HG03457 (cell line): Measurements from ENCODE around the gene METTL8.

Source experiments
- ATAC-seq: cut with Tn5 transposase; IDR thresholded peaks from one replicate; pipeline ENCODE4 v1.9.1; 2021; ENCODE audit warnings: moderate number of reproducible peaks; ENCODE audit not compliant: unreplicated experiment

Gene METTL8, protein sequence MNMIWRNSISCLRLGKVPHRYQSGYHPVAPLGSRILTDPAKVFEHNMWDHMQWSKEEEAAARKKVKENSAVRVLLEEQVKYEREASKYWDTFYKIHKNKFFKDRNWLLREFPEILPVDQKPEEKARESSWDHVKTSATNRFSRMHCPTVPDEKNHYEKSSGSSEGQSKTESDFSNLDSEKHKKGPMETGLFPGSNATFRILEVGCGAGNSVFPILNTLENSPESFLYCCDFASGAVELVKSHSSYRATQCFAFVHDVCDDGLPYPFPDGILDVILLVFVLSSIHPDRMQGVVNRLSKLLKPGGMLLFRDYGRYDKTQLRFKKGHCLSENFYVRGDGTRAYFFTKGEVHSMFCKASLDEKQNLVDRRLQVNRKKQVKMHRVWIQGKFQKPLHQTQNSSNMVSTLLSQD

DNA sequence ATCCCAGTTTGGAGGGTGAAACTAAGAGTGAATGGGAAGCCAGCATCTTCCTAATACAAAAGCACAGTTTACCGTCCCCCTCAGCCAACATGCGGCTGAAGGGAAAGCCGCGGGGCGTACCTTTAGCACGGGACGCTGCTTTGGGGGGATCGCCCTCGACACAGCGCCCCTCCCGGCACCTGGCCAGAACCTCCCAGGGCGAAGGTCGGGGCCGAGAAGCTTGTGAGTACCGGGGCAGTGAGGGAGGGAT is at the start of gene METTL8:
METTL8 (minus strand) TSS at position 228 of the 250 bp plus-strand sequence. CDS start 41,805 bp downstream, outside the sequence.
- no peak for ATAC-seq

DNA sequence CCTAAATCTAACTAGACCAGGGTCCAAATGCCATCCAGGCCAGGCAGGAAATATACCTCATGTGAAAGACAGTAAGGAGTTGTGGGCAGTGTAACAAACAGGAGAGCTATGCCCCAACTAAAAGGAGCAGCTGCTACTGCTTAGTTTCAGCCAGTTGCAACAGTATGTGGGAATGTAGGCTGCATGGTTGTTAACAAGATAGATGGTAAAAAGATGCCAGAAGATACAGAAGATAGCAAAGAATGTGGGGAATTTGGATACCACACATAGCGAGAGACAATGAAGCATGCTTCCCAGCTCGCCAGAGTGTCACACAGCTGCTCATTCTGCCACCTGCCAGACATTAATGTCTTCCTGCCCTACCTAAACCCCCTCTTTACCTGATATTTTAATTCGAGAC is 49.1 kb upstream of the METTL8 start:
- ATAC-seq, result no peak

DNA sequence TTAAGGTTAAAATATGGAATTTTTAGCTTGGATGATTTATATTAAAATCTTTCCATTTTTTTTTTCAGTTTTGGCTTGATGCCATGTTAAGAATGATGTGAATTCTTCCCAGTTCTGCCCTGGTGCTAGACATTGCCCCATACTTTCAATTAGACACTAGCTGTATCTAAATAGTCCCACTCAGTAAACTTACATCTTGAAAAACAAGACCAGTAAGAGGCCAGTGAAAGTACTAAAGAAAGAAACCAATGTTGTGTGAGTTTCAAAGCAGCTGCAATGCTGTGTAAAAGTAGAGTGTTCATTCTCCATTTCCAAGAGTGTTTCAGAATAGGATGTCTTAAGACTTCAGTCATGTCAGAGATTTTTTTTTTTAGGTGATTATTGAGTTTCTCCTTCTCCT is 48.5 kb upstream of the METTL8 start:
- no peak for ATAC-seq

DNA sequence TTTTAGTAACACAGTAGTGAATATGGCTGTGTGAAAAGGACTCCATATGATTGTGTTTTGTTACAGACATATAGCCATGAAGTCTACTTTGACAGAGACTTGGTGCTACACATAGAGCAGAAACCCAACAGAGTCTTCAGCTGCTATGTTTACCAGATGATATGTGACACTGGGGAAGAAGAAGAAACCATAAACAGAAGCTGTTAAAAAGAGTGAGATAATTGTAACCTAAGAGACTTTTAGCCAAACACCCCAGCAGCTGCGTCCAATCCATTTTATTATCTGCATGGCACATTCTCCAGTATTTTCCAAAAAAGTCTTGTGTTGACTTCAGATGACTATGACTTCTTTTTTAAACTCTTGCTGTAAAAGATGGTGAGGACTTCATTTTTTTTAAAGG is 47.1 kb upstream of the METTL8 start:
- no peak for ATAC-seq

DNA sequence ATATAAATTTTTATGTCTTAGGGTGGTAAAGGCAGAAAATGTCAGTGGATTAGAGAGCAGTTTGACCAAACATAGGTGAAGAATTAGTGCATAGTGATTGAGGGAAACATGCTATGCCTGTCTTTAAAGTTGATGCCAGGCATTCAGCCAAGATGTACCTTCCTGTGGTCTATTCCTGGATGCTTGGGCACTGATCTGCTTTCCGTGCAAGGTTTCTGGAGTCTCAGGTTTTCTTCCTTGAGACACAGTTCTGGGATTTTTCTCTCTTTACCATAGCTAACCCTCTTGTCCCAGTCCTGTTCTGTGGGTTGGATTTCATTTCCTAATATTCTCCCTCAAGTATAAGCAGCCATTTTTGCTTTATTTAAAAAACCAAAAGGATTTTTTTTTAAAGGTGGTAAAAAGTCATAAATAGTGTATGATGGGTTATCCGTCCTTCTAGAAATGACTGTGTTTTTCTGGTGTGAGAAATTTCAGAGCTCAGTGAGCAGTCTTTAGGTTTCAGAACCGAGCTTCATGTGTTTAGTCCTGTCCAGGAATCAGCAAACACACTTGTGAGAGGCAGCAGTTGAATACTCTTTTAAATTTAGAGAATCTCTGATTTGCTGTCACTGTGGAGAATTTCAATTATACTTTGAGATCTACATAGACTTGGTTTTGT is 45.5 kb upstream of the METTL8 start:
- ATAC-seq, result no peak

DNA sequence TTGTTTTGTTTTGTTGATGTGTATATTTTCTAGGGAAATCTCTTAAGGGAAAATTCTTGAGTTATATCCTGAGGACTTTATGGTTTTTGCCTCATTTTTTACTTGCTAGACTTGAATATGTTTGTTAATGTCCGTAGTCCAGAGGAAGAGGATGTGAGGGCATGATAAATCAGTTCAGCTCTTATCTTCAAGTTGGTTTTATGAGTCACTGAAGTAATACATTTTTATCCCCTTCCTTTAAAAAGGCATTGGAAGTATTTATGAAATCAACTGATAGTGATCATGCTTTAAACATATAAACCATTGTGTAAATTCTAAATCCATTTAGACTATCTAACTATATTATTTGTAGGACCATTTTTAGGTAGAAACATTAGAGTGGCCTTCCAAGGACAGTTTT is 44.6 kb upstream of the METTL8 start:
- ATAC-seq, result no peak

DNA sequence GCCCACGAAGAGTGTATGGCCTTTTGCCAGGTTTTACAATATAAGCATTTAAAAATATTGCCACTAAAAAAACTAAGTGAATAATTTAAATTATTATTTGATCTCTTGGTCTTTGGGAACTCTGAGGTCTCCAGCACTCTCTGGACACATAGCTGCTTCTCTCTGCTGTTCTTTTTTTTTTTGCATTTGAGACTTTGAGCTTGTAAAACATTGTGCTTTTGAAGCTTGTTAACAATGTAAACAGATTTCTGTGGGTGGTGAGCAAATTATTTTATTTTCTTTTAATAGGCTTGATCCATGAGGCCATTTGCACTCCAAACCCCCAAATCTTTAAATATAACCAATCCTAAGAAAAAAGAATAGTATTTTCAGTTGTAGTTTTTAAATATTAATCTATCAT is 42.2 kb upstream of the METTL8 start:
- no peak for ATAC-seq

DNA sequence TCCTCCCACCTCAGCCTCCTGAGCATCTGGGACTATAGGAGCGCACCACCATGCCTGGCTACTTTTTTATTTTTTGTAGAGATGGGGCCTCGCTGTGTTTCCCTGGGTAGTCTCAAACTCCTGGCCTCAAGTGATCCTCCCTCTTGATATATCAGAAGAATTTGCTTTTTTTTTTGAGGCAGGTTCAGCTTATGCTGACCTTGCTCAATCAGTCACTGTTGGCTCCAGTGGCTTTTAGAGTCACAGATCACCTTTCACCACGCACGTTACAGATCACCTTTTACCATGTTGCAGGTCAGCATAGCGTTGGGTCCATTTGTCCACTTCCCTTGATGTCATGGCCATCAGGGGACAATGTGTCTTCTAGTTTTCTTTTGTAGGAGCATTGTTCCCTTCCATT is 36.3 kb upstream of the METTL8 start:
- no peak for ATAC-seq

DNA sequence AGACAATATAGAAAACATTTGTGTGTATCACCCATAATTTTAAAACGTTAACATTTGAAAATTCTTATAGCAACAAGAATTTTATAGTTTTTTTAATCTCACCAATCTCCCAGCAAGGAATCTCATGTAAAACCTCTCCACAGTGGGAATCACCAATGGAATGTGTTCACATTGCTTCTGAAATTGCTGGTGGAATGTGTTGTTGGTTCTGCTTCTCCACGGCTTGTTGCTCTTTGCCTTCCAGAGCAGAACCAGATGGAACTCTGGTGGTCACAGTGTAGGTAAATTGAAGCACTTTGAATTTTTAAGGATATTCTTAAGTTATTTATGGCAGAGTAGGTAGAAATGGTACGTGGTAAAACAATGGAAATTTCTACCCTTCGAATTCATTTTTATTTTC is 35.4 kb upstream of the METTL8 start:
- ATAC-seq, result no peak

DNA sequence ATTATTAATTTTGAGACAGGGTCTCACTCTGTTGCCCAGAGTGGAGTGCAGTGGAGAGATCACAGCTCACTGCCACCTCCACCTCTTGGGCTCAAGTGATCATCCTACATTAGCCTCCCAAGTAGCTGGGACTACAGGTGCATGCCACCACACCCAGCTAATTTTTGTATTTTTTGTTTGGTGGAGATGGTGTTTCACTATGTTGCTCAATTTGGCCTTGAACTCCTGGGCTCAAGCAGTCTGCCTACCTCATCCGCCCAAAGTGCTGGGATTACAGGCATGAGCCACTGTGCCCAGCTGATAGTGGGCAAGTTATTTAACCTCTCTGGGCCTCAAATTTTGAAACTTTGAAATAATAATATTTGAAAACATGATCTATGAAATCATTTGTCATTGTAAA is 26.7 kb upstream of the METTL8 start:
- no peak for ATAC-seq

DNA sequence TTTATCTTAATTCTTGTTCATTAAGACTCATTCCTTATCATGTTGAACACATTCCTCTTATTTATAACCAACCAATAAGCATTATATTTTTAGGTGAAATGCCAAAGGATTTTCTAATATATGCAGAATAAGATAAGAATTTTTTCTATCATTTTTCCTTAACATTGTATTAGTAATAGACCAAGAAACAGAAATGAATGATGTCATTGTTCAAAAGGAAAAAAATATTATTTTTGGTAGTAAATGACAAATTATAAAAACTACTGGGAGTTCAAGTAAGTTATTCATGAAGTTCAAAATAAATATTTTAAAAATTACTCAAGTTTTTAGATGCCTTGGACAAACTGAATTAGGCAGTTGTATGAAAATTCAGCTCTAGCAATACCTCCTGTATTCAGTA is 25.7 kb upstream of the METTL8 start:
- ATAC-seq, result no peak

DNA sequence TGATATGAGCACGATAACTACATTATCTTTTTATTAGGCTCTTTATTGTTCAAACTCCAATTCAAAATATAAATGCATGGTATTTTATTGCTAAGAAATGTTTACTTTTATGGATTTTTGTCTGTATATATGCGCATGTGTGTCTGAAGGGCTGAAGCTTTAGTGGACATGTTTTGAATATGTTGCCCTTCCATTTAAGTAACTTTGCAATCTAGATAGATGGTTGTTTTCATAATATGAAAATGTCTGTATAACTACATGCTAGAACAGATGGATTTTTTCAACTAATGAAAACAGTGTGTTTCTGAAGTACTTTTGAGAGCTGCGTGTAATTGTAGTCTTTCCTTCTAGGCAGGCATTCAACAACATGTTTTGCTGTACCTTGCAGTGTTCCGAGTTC is 19.0 kb upstream of the METTL8 start:
- ATAC-seq, result no peak

DNA sequence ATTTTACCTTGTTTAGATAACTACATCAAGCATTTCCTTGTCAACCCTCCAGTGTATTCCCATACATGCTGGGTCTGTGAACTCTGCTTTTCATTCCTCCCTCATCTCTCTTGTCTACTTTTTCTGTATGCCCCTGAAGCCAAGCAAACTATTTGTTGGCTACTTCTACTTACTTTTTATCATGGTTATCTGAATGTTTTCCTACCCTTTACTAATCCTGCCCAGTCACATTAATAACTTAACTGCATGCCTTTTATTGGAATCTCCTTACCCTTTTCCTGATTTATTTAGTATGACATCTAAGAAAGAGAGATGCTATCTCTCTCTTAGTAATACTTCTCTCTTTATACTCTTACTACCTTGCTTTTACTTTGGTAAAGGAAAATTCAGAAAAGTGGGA is 17.3 kb upstream of the METTL8 start:
- ATAC-seq, result no peak

DNA sequence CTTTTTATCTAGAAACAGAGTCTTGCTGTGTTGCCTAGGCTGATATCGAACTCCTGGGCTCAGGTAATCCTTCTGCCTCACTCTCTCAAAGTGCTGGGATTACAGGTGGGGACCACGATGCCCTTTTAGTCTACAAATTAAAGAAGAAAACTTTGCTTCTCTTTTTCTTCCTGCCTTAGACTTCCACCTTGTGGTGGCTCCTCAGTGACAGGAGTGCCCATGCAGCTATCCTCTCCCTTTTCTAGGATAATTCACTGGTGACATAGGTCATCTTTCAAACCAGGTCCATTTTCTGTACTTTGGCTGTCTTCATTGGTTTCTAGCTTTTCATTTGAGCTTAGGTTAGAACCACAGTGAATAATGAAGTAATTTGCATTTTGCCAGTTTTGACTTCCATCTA is 13.9 kb upstream of the METTL8 start:
- ATAC-seq, result no peak

DNA sequence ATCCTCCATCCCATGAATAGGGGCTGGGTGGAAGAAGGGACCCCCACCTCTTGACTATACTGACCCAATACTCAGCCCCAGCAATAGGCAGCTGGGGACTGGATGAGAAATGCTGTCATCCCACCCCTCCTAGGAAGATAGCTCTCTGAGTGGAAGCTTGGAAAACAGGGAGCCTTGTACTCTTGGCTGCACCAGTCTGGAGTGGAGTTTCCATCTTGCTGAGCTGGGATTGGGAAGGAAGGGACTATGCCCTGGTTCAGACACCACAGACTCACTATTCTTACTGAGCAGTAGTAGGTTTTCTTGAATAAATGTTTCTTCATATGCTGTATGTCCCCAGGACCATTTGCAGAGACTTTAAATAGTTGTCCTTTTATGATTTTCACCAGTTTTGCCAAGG is 7.7 kb upstream of the METTL8 start:
- no peak for ATAC-seq

DNA sequence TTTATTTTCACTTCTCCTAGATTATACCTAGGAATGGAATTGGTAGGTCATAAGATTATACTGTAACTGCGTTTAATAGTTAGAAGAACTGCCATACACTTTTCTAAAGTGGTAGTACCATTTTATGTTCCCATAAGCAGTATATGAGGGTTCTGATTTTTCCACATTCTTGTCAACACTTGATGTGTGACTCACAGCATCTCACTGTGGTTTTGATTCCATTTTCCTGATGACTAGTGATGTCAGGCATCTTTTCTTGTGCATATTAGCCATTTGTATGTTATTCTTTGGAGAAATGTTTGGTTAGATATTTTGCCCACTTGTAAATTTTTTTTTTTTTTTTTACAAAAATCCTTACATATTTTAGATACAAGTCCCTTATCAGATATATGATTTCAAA is 2.5 kb upstream of the METTL8 start:
- no peak for ATAC-seq

DNA sequence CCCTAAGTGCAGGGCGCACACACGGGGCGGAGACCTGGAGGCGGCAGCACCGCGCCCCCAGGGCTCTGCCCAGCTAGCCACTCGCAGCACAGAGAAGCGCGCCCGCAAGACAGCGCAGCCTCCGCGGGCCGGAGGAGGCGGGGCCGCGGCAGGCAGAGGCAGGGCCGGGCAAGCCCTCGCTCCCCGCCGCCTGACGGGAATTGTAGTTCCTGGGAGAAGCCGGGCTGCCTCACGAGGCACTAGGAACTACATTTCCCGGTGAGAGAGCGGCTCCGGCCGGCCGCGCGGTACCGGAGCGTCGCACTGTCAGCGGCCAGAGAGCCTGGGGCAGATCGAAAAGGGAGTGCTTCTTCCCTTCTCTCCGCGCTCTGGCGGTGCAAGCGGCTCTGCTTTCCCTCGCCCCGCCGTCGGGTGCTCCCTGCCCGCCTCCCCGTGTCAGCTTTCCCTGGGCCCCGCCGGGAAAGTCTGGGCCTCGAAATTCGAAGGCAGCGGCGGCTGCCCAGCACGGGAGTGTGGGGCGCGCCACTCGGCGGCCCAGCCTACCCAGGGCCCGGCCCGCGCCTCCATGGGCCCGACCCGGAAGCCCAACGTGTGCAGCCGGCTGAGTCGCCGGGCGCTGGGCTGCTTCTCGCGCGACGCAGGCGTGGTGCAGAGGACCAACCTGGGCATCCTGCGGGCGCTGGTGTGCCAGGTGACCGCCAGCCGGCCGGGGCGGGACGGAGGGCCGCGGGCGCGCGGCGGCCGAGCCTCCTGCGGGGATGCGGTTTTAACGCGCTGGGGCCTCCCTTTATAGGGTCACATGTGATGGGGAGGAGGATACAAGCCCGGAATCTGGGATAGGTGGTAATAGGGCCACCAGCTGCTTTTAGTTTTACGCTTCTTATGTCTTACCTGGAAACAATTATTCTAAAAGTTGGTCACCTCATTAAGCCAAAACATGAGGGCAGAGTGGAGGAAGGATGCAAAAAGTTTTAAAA is 511 bp upstream of the METTL8 start, which contains the start of gene DCAF17:
DCAF17 (plus strand) TSS at position 214 of the 977 bp plus-strand sequence; CDS start at position 566, 352 bp downstream.
- ATAC-seq, result peak; percentile 85

DNA sequence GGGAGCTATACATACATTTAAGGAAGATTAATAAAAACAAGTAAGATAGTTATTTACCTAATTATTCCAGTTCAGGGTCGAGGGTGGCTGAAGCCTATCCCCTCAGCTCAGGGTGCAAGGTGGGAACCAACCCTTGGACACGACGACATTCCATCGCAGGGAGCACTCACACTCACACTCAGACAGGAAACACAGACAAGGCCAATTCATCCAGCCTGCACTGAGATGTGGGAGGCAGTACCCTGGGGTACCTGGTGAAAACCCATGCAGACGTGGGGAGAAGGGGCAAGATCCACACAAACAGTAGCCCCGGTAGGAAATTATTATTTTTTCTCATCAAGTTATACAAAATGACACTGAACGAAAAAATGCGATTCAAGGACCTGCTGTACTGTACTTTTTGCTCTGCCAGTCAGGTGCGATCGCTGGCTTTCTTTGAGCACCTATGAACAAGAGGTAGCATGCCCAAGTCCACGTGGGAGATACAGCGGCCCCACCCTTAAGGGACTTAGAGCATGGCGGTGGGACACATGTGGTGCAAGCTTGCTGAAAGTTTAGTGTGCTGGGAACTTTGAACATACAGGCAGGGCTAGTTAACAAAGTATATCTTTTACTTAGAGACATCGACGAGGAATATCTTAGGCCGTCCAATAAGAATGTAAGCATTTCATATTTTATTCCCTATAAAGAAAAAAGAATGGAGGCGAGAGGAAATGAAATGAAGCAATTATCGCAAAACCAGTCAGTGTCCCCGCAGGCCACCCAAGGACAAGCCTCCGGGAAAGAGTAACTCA is 624 bp downstream of the METTL8 start:
- ATAC-seq, result no peak

DNA sequence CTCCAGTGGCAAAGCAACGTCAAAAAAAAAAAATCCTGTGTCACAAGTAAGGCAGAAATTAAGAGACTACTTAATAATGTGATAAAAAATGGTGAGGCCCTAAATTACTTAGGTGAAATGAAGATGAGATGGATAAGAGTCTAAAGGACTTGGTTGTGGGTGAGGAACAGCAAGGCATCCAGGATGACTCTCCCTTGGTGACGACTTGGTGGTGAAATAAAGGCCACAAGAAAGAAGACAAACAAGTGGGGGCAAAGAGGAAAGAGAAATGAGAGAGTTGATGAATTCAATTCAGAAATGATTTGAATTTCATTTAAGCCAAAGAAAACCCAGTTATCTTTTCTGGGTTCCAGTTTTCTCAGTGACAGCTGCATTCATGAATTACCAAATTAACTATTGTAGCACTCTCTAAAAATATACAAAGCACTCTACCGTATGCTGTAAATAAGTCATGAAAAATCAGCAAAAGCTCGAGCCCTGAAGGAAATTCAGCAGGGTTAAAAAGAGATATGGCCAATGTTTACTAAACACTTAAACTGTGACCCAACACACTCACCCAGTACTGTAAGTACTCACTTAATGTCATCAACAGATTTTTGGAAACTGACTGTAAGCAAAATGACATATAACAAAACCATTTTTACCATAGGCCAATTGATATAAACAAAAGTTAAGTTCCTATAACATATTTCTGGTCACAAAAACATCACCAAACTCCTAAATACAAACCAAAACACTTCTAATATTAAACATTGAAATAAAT is 1.4 kb downstream of the METTL8 start:
- no peak for ATAC-seq

DNA sequence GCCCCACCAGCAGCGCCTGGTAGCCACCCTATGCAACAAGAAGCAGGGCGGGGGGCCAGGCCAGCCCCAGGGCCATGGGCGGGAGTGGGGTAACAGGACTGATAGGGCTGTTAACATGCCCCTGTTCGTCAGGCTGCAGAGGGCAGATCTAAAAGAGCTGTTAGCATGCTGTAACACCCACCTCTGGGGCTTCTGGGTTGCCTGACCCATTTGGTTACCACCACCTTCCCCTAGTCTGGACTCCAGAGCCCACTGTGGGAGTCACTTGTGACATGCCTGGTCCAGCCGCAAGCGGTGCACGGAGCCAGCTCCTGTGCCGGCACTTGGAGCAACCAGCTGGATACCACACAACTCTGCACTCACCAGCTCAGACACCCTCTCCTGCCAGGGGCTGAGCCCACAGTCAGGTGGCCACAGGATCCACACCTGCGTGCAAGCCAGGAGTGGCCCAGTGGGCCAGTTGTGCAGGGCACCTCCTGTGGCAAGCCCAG is 2.1 kb downstream of the METTL8 start:
- no peak for ATAC-seq
